Measurements from ENCODE around the gene GOPC.

- no peak for TF ChIP-seq CTCF (conservative IDR thresholded peaks at IDR 0.05)
- TF ChIP-seq EZH2 (IDR thresholded peaks at IDR 0.05; ENCODE audit: low read depth): no peak
Measured at GRCh38 chr6:117525607-117526006, 76.7 kb downstream of the GOPC start.

All from PC-9 (cell line).